WI38 (cell line): Measurements from ENCODE around the gene DPP9.

Experiments used
- H3K4me3 ChIP-seq: 2 replicates; pipeline ENCODE4 v1.5.1; 2011; ENCODE audit warnings: low read depth, mild to moderate bottlenecking, control low read depth, low read length
- TF ChIP-seq, protein P1 (sequence below): IDR thresholded peaks from 2 replicates; pipeline ENCODE4 v1.5.1; 2012; ENCODE audit warnings: low read depth, mild to moderate bottlenecking, control low read depth, low read length

Gene DPP9

GRCh38 chr19:4660181-4660791 is 63.4 kb downstream of the DPP9 start:
- H3K4me3 ChIP-seq: no peak overlapping the region
- TF ChIP-seq, protein P1, sequence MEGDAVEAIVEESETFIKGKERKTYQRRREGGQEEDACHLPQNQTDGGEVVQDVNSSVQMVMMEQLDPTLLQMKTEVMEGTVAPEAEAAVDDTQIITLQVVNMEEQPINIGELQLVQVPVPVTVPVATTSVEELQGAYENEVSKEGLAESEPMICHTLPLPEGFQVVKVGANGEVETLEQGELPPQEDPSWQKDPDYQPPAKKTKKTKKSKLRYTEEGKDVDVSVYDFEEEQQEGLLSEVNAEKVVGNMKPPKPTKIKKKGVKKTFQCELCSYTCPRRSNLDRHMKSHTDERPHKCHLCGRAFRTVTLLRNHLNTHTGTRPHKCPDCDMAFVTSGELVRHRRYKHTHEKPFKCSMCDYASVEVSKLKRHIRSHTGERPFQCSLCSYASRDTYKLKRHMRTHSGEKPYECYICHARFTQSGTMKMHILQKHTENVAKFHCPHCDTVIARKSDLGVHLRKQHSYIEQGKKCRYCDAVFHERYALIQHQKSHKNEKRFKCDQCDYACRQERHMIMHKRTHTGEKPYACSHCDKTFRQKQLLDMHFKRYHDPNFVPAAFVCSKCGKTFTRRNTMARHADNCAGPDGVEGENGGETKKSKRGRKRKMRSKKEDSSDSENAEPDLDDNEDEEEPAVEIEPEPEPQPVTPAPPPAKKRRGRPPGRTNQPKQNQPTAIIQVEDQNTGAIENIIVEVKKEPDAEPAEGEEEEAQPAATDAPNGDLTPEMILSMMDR: no peak

DNA sequence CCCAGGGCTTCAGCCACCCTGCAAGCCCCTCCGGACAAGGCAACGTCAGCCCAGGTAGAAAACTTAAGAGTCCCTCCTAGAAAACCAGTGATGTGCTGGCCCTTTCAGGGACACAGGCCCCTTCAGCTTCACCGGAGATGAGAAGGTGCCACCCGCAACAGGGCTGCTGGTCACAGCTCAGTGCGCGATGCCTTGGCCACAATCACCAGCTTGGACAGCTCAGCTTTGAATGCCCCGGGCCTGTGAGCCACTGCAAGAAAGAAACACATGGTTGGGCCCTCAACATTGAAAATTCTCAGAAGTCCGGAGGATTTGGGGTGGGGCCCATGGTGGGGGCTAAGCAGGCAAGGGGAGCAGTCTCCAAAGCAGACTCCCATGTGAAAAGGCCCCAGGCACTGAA is 65.8 kb downstream of the DPP9 start:
- TF ChIP-seq, protein P1: no peak
- H3K4me3 ChIP-seq: no peak overlapping the region

GRCh38 chr19:4657262-4657661 is 66.4 kb downstream of the DPP9 start:
- TF ChIP-seq, protein P1: no peak
- H3K4me3 ChIP-seq: no peak overlapping the region

DNA sequence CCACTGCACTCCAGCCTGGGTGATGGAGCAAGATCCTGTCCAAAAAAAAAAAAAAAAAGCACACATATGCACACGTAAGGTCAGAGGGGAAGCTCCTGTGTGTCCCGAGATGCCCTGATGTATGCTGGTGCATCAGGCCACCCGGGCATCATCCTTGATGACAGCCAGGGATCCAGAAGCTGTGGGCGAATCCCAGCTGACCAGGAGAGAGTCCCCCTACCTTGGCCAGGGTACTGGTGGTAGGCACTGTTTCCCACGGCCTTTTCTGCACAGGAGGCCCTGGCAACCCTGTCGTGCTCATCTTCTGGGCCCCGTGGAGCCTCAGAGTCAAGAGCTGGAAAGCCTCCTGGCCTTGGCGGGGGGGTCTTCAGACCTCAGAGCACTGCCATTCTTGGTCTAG is 67.5 kb downstream of the DPP9 start:
- TF ChIP-seq, protein P1: no peak

DNA sequence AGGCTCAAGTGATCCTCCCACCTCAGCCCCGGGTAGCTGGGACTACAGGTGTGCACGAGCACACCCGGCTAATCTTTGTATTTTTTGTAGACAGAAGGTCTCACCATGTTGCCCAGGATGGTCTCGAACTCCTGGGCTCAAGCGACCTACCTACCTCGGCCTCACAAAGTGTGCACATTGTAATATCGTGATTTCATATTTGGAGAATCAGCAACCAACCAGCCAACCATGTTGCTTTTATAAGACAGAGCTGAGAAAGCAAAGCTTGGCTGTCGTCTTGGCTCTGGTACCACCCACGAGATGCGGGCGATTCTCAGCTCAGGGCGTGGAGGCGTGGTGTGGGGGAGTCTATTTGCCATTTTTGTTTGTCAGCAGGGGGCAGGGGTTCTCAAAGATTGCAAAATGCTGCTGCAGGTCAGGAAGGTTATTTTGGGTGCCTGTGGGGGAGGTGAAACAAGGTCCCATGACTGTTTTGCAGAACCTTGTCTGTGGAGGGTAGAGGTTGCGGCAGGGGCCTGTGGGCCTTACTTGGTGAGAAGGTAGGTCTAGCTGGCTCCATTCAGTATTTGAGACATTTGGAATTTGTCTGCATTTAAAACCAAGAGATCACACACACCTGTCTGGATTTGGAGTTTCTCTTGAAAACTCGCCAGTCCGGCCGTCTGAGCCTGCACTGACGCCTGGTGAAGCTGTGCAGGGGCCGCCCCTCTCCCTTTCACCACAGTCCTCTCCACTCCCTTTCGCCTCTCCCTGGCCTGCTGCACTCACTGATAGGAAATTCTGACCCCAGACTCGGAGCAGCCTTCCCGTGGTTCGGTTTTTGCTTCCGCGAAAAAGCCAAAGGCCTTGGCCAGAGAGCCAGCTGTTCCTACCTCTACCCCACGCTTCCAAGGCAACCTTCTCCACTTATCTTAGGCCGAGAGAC is 68.9 kb downstream of the DPP9 start:
- no peak overlapping the region for H3K4me3 ChIP-seq
- TF ChIP-seq, protein P1: no peak

More for the DNA sequence above, 67.5 kb downstream of the DPP9 start:
- H3K4me3 ChIP-seq: no peak overlapping the region

DNA sequence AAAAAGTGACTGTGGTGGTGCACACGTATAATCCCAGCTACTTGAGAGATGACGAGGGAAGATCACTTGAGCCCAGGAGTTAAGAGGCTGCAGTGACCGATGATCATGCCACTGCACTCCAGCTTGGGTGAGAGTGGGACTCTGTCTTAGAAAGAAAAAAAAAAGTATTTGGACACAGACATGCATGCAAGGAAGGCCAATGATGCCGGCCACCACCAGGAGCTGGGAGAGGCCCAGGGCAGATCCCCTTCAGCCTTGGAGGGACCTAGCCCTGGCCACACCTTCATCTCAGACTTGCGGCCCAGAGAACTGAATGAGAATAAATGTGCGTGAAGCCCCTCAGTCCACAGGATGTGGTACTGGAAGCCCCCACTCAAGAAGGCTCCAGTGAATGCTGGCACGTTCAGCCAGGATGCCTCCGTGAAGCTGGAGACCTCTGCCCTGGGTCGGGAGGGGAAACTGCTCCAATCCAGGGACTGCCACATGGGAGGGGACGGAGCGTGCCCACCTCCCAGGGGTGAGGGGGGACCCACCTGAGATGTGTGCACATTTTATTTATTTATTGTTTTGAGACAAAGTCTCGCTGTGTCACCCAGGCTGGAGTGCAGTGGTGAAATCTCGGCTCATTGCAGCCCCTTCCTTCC is 69.7 kb downstream of the DPP9 start:
- TF ChIP-seq, protein P1: no peak
- no peak overlapping the region for H3K4me3 ChIP-seq
